Renal cortical epithelial cell (primary cell): ENCODE data around the gene HECA. TPM values are rescaled to one million over a fixed set of nuclear protein-coding genes. Genes with fewer than 3 reads are reported as not detected.
"Not testable (repeated sequence)": the region's sequence is repeated elsewhere in the genome, so short reads cannot be mapped to it uniquely, and the experiment has no call there.

Source experiments
- DNase-seq: peaks from one replicate; pipeline ENCODE4 v3.0.0-alpha.2; 2011; ENCODE audit warnings: low read depth
- total RNA-seq: library from RNA; depleted of rRNA; stranded (reverse); fragments of >200 nt; gene quantifications from 2 replicates; pipeline ENCODE4 v1.2.3, GENCODE V29; 2014

HECA gene
- 13.6 and 15.6 TPM in 2 replicates for total RNA-seq

GRCh38 chr6:139134817-139135577 is at the start of gene HECA:
TSS of gene HECA (plus strand) at chr6:139135080. CDS start at chr6:139135397, 317 bp downstream.
- peak; percentile 77 for DNase-seq

GRCh38 chr6:139091826-139092225 is 43.1 kb upstream of the HECA start:
- DNase-seq = no peak

GRCh38 chr6:139099984-139100383 is 34.9 kb upstream of the HECA start:
- DNase-seq = no peak

- no peak for DNase-seq
Measured at GRCh38 chr6:139107051-139107450, 27.8 kb upstream of the HECA start.

GRCh38 chr6:139108378-139108777 is 26.5 kb upstream of the HECA start:
- DNase-seq = no peak

- DNase-seq = peak; percentile 27
Measured at GRCh38 chr6:139109558-139109957, 25.3 kb upstream of the HECA start.

GRCh38 chr6:139112146-139112545 is 22.7 kb upstream of the HECA start:
- DNase-seq = no peak

- no peak for DNase-seq
Measured at GRCh38 chr6:139112561-139112960, 22.3 kb upstream of the HECA start.

GRCh38 chr6:139114746-139115145 is 20.1 kb upstream of the HECA start:
- DNase-seq = no peak

- DNase-seq = no peak
Measured at GRCh38 chr6:139115989-139116758, 18.7 kb upstream of the HECA start.

GRCh38 chr6:139117734-139118133 is 17.1 kb upstream of the HECA start:
- DNase-seq = no peak

- DNase-seq = no peak
Measured at GRCh38 chr6:139119552-139119951, 15.3 kb upstream of the HECA start.

- DNase-seq = not testable (repeated sequence)
Measured at GRCh38 chr6:139122823-139123222, 12.1 kb upstream of the HECA start.

- DNase-seq = peak; percentile 60
Measured at GRCh38 chr6:139124887-139125672, 9.8 kb upstream of the HECA start.

GRCh38 chr6:139126255-139126654 is 8.6 kb upstream of the HECA start:
- DNase-seq = peak; percentile 61

GRCh38 chr6:139126931-139127330 is 7.9 kb upstream of the HECA start:
- DNase-seq = no peak

- DNase-seq = peak; percentile 80
Measured at GRCh38 chr6:139129284-139129683, 5.6 kb upstream of the HECA start.

GRCh38 chr6:139131736-139132280 is 3.1 kb upstream of the HECA start:
- DNase-seq = no peak

GRCh38 chr6:139133262-139134063 is 1.4 kb upstream of the HECA start:
- DNase-seq = no peak

- DNase-seq = no peak
Measured at GRCh38 chr6:139134064-139134395, 850 bp upstream of the HECA start.
